AG10803 (cell line): ENCODE data around the gene WNT7B.
A peak's percentile ranks its signal among the peaks of the same experiment; 100 is the strongest.

Experiments used
- DNase-seq: peaks from one replicate; pipeline ENCODE4 v3.0.0; 2010; ENCODE audit warnings: low read depth
- H3K4me3 ChIP-seq: 2 replicates; pipeline ENCODE4 v1.5.1; 2011; ENCODE audit warnings: mild to moderate bottlenecking, low read length, control low read depth
- TF ChIP-seq, protein P1 (sequence below): conservative IDR thresholded peaks from 2 replicates; pipeline ENCODE4 v1.5.1; 2011; ENCODE audit warnings: mild to moderate bottlenecking, low read length, control low read depth, inconsistent platforms

WNT7B gene

DNA sequence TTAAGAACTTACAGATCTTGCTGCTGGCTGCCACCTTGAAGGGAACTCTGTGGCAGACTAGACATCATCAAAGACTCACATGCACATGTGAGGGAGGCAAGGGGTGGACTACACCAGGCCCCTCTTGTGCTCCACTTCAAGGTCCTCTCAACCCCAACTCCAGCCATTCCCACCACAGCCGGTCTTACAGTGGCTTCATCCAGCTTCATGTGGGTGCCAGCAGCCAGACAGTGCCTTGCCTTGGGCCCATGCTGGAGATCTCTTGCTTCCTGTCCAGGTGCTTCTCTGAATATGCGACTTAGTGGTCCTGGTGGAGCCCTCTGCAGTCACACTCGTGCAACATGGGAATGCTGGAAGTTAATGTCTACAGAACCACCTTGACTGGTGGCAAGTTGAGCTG, 44.6 kb upstream of the WNT7B start:
- DNase-seq, result no peak
- TF ChIP-seq, protein P1, sequence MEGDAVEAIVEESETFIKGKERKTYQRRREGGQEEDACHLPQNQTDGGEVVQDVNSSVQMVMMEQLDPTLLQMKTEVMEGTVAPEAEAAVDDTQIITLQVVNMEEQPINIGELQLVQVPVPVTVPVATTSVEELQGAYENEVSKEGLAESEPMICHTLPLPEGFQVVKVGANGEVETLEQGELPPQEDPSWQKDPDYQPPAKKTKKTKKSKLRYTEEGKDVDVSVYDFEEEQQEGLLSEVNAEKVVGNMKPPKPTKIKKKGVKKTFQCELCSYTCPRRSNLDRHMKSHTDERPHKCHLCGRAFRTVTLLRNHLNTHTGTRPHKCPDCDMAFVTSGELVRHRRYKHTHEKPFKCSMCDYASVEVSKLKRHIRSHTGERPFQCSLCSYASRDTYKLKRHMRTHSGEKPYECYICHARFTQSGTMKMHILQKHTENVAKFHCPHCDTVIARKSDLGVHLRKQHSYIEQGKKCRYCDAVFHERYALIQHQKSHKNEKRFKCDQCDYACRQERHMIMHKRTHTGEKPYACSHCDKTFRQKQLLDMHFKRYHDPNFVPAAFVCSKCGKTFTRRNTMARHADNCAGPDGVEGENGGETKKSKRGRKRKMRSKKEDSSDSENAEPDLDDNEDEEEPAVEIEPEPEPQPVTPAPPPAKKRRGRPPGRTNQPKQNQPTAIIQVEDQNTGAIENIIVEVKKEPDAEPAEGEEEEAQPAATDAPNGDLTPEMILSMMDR, result no peak
- no peak overlapping the region for H3K4me3 ChIP-seq

DNA sequence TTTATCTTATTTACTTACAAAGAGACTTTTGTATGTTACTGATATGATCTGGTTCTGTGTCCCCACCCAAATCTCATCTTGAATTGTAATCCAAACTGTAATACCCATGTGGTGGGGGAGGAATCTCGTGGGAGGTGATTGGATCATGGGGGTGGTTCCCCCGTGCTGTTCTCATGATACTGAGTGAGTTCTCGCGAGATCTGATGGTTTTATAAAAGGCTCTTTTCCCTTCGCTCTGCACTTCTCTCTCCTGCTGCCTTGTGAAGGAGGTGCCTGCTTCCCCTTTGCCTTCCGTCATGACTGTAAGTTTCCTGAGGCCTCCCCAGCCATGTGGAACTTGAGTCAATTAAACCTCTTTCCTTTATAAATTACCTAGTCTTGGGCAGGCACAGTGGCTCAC, 42.4 kb upstream of the WNT7B start:
- no peak overlapping the region for H3K4me3 ChIP-seq
- DNase-seq, result no peak
- TF ChIP-seq, protein P1, result no peak

DNA sequence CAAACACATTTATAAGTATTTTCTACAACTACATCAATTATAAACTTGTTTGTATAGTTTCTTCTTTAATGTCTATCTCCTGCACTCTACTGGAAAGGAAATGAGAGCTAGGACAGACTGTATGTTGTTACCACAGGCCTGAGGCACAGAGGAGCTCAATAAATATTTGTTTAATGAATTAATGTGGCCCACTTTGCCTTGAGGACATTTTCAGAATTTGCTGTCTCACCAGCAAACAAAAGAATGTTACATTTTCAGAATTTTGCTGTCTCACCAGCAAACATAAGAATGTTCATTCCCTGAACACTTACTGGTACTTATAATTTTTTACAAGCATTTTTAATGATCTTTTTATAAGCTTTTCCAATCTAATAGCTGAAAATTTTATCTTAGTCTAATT, 41.9 kb upstream of the WNT7B start:
- no peak for DNase-seq
- no peak overlapping the region for H3K4me3 ChIP-seq
- TF ChIP-seq, protein P1, result no peak

DNA sequence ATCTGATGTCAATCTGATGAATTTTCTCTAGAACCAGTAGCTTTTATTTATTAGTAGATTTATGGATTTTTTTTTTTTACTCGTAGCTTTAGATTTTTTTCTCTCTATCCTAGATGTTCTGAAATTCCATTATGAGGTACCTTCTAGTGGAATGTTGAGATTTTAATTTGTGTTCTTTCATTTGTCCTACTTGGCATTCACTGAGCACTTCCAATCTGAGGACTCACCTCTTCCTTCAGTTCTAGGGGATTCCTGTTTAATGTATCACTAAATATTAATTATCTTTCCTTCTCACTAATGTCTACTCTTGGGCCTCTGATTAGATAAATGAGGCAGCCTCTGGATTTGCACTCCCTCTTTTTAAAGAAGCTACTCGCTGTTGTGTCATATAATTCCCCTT, 40.2 kb upstream of the WNT7B start:
- peak; percentile 45 for DNase-seq
- TF ChIP-seq, protein P1, result no peak

DNA sequence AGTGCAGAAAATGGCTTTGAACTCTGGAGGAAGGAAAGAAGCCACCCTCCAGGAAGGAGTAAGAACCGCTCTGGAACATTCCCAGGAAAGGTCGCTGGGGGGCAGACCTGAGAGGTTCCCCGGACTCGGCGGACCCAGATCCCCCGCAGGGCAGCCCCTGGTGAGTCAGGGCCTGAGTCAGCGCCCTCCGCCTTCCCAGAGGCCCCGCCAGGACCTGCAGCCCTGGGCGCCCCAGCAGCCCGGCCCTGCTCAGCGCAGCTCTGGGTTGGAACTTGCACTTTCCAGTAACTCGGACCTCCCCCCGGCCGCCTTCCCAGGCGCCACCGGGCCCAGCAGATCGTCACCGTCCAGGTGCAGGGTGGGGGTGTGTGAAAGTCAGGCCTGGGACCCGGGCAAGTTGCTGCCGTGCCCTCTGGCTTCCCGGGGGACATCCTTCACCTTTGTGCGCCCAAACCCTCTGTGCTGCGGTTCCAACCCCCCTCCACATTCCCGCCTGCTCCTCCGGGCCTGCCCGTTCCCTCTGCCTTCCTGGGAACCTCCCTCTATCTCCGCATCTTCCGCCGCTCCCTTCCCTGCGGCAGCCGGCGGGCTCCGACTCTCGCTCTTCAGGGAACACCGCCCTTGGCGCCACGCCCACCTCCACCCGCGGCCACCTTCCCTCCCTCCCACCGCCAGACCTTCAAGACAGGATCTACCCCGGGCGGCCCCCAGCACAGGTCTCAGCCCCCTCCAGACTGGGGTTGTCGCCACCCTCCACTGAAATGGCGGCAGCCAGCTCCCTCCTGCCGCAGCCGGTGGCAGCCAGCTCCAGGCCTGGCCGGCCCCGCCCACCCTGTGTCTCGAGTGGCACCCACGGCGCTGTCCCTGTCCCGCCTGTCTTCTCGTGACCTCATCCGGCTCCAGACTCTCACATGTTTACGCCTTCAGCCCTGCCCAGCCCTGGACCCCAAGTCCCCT, 36.8 kb upstream of the WNT7B start:
- peak; percentile 96 for DNase-seq
- H3K4me3 ChIP-seq, result peak overlapping the region; percentile 79
- TF ChIP-seq, protein P1, result peak; percentile 75

More for the DNA sequence above, 40.2 kb upstream of the WNT7B start:
- H3K4me3 ChIP-seq, result no peak overlapping the region

DNA sequence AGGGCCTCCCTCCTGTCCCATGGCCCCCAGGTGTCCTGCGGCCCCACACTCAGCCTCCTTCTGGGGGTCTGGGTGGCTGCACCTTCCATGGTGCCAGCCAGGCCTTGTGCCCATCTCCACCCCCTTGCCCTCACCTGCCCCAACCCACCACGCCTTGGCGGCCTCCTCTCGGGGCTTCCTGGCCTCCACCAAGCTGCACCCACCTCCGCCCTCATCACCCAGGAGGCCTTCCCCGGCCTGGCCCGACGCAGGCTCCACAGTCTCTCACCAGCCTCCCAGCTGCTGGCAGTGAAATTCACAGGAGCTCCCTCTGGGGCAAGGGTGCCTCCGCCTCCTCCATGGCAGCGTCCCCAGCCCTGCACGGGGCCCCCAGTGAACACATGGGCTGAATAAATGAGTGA, 35.9 kb upstream of the WNT7B start:
- peak overlapping the region; percentile 79 for H3K4me3 ChIP-seq
- DNase-seq, result no peak
- TF ChIP-seq, protein P1, result no peak
